T47D (cell line): ENCODE results near the gene LRRC8C.

ENCODE experiments used
- DNase-seq, 2 experiments: peaks; one replicate each; pipeline versions ENCODE4 v3.0.0 to v3.0.0-alpha.2; 2011 to 2012; ENCODE audit warnings: low read depth in 1 of 2, low spot score in 1 of 2
- JUND ChIP-seq: IDR thresholded peaks from 2 replicates; pipeline ENCODE4 v1.6.1; 2012; ENCODE audit warnings: low read depth
- in situ Hi-C: cut with HindIII; loops from 2 replicates; pipeline ENCODE4 v1.10.0; 2016; ENCODE audit warnings: low sequenced_read_pairs, low pct_unique_long_range_greater_than_20kb

The LRRC8C gene

GRCh38 chr1:89600451-89601224, 32.3 kb upstream of the LRRC8C start:
- no peak for TF ChIP-seq JUND
- no peak for DNase-seq
- in situ Hi-C loops = no loop called here

GRCh38 chr1:89602871-89603404, 30.0 kb upstream of the LRRC8C start:
- no peak for DNase-seq
- in situ Hi-C loops = no loop called here
- TF ChIP-seq JUND = no peak

- no peak for DNase-seq
- no peak for TF ChIP-seq JUND
- in situ Hi-C loops = no loop called here
Measured at GRCh38 chr1:89603651-89604413, 29.1 kb upstream of the LRRC8C start.

- DNase-seq = no peak
- in situ Hi-C loops = no loop called here
- TF ChIP-seq JUND = no peak
Measured at GRCh38 chr1:89604414-89604735, 28.5 kb upstream of the LRRC8C start.

- DNase-seq = peak in 1 of 2 experiments; percentile 64
- in situ Hi-C loops = no loop called here
- TF ChIP-seq JUND = no peak
Measured at GRCh38 chr1:89605692-89606091, 27.2 kb upstream of the LRRC8C start.

- no peak for TF ChIP-seq JUND
- no peak for DNase-seq
- in situ Hi-C loops = no loop called here
Measured at GRCh38 chr1:89606227-89606980, 26.5 kb upstream of the LRRC8C start.

GRCh38 chr1:89607156-89607555, 25.8 kb upstream of the LRRC8C start:
- TF ChIP-seq JUND = no peak
- DNase-seq = no peak
- in situ Hi-C loops = no loop called here

- DNase-seq = no peak
- in situ Hi-C loops = no loop called here
- TF ChIP-seq JUND = no peak
Measured at GRCh38 chr1:89607586-89608318, 25.2 kb upstream of the LRRC8C start.

- DNase-seq = no peak
- in situ Hi-C loops = no loop called here
- no peak for TF ChIP-seq JUND
Measured at GRCh38 chr1:89608319-89608983, 24.5 kb upstream of the LRRC8C start.

GRCh38 chr1:89608984-89609725, 23.8 kb upstream of the LRRC8C start:
- no peak for TF ChIP-seq JUND
- in situ Hi-C loops = no loop called here
- DNase-seq = no peak

- in situ Hi-C loops = no loop called here
- no peak for DNase-seq
- TF ChIP-seq JUND = no peak
Measured at GRCh38 chr1:89609781-89610456, 23.0 kb upstream of the LRRC8C start.
